GM12872 (cell line): ENCODE data around the gene PLEKHH2.

Experiments used
- CTCF ChIP-seq: IDR thresholded peaks from 3 replicates; pipeline ENCODE4 v1.5.1; 2011; ENCODE audit warnings: low read depth, mild to moderate bottlenecking, low read length, moderate library complexity; ENCODE audit not compliant: insufficient read depth

The PLEKHH2 gene

GRCh38 chr2:43745457-43745856 is 108.4 kb downstream of the PLEKHH2 start:
- no peak for TF ChIP-seq CTCF

GRCh38 chr2:43748333-43748732 is 111.3 kb downstream of the PLEKHH2 start:
- TF ChIP-seq CTCF = no peak

GRCh38 chr2:43749583-43749982 is 112.5 kb downstream of the PLEKHH2 start:
- TF ChIP-seq CTCF = no peak

- TF ChIP-seq CTCF = no peak
Observed at GRCh38 chr2:43751476-43751990, 114.5 kb downstream of the PLEKHH2 start.

GRCh38 chr2:43752302-43752701 is 115.2 kb downstream of the PLEKHH2 start:
- no peak for TF ChIP-seq CTCF

- TF ChIP-seq CTCF = no peak
Observed at GRCh38 chr2:43754180-43754579, 117.1 kb downstream of the PLEKHH2 start.

GRCh38 chr2:43758739-43759138 is 121.7 kb downstream of the PLEKHH2 start:
- TF ChIP-seq CTCF = no peak
